B cell (primary cell): ENCODE results near the gene SLC47A2. TPM values are rescaled to one million over a fixed set of nuclear protein-coding genes. Genes with fewer than 3 reads are reported as not detected.

ENCODE experiments used
- ATAC-seq: fragments of 200-7000 bp; cut with Tn5 transposase; one replicate; pipeline ENCODE4 v1.10.0; 2021; ENCODE audit warnings: low read depth, mild to moderate bottlenecking, moderate number of reproducible peaks, moderate library complexity
- CTCF ChIA-PET: fragments of 350-600 bp; sonication (Branson Sonifier 250); formaldehyde crosslinking; loops from one replicate; lab custom pipeline; 2021; ENCODE audit warnings: antibody characterized with exemption, inconsistent platforms; lab: Charles Lee
- POLR2A ChIA-PET: fragments of 350-600 bp; sonication (Branson Sonifier 250); formaldehyde crosslinking; loops from one replicate; lab custom pipeline; 2021; ENCODE audit warnings: antibody characterized with exemption; lab: Charles Lee
- DNase-seq: peaks from one replicate; pipeline ENCODE4 v3.0.0; 2013
- H2AFZ ChIP-seq: 2 replicates; pipeline ENCODE4 v1.6.1; 2012; ENCODE audit warnings: mild to moderate bottlenecking, low read depth, low read length; ENCODE audit not compliant: insufficient read depth, poor library complexity, severe bottlenecking
- H3K27ac ChIP-seq, 2 donors: 1 replicate in 1 of 2; 2 replicates in 1 of 2; pipeline ENCODE4 v1.5.1; 2012 to 2013; ENCODE audit warnings: low read length in 2 of 2, mild to moderate bottlenecking in 2 of 2, moderate library complexity in 1 of 2
- H3K27me3 ChIP-seq, 4 experiments: fragments of 200-600 bp in 1 of 4; sonication (generic) in 1 of 4; replicated peaks in 1 of 4; 1 replicate in 2 of 4; 2 replicates in 2 of 4; pipeline versions ENCODE4 v1.6.1 to v1.7.0; 2013 to 2016; ENCODE audit warnings: low read length in 3 of 4, mild to moderate bottlenecking in 2 of 4, mixed read lengths in 1 of 4, moderate library complexity in 1 of 4; ENCODE audit not compliant: insufficient read depth in 4 of 4, control insufficient read depth in 3 of 4; ENCODE audit errors: control extremely low read depth in 1 of 4
- H3K36me3 ChIP-seq, 2 experiments: replicated peaks in 1 of 2; 1 replicate in 1 of 2; 2 replicates in 1 of 2; pipeline versions ENCODE4 v1.6.1 to v1.7.1; 2013; ENCODE audit warnings: low read length in 1 of 2; ENCODE audit not compliant: insufficient read depth in 2 of 2, control insufficient read depth in 1 of 2; ENCODE audit errors: control extremely low read depth in 1 of 2, extremely low read depth in 1 of 2
- H3K4me1 ChIP-seq, 2 donors: fragments of 200-600 bp in 1 of 2; sonication (generic) in 1 of 2; 1 replicate in 1 of 2; 2 replicates in 1 of 2; pipeline versions ENCODE4 v1.5.1 to v1.6.1; 2013 to 2017; ENCODE audit warnings: low read length in 2 of 2; ENCODE audit not compliant: control insufficient read depth in 2 of 2, insufficient read depth in 2 of 2
- H3K4me2 ChIP-seq: replicated peaks from 2 replicates; pipeline ENCODE3; 2012; ENCODE audit warnings: mild to moderate bottlenecking, low read depth, low read length; ENCODE audit not compliant: poor library complexity, severe bottlenecking
- H3K4me3 ChIP-seq, 5 experiments: fragments of 200-600 bp in 1 of 5; sonication (generic) in 1 of 5; 1 replicate in 3 of 5; 2 replicates in 2 of 5; pipeline versions ENCODE4 v1.5.1 to v1.7.0; 2011 to 2016; ENCODE audit warnings: low read length in 4 of 5, mild to moderate bottlenecking in 4 of 5, low read depth in 2 of 5, control low read depth in 1 of 5, moderate library complexity in 1 of 5; ENCODE audit not compliant: insufficient read depth in 1 of 5; ENCODE audit errors: control extremely low read depth in 1 of 5, extremely low read depth in 1 of 5
- H3K79me2 ChIP-seq: fragments of 200-600 bp; sonication (generic); one replicate; pipeline ENCODE4 v1.6.0; 2016; ENCODE audit warnings: low read length; ENCODE audit not compliant: control insufficient read depth, insufficient read depth
- H3K9ac ChIP-seq: fragments of 200-600 bp; sonication (generic); 2 replicates; pipeline ENCODE4 v1.6.1; 2017; ENCODE audit warnings: mild to moderate bottlenecking, low read length, moderate library complexity
- H3K9me3 ChIP-seq, 3 donors: one replicate each; pipeline versions ENCODE4 v1.6.1 to v1.7.1; 2013; ENCODE audit warnings: low read length in 2 of 3; ENCODE audit not compliant: control insufficient read depth in 2 of 3, insufficient read depth in 1 of 3; ENCODE audit errors: control extremely low read depth in 1 of 3
- H4K20me1 ChIP-seq: 2 replicates; pipeline ENCODE4 v1.6.0; 2012; ENCODE audit warnings: mild to moderate bottlenecking, low read length; ENCODE audit not compliant: insufficient read depth, control insufficient read depth, poor library complexity, severe bottlenecking
- H3K27ac Mint-ChIP-seq: one replicate; pipeline ENCODE4 v1.8.0; 2021; ENCODE audit warnings: mixed read lengths
- H3K27me3 Mint-ChIP-seq: one replicate; pipeline ENCODE4 v1.8.0; 2021; ENCODE audit warnings: mixed read lengths
- H3K4me1 Mint-ChIP-seq: one replicate; pipeline ENCODE4 v1.8.0; 2021; ENCODE audit warnings: mixed read lengths
- H3K4me3 Mint-ChIP-seq: one replicate; pipeline ENCODE4 v1.8.0; 2021; ENCODE audit warnings: mixed read lengths
- H3K9me3 Mint-ChIP-seq: one replicate; pipeline ENCODE4 v1.8.0; 2022; ENCODE audit warnings: mixed read lengths; ENCODE audit not compliant: insufficient read depth
- EZH2 ChIP-seq: IDR thresholded peaks from 2 replicates; pipeline ENCODE4 v1.6.1; 2012; ENCODE audit warnings: borderline replicate concordance, low read depth, mild to moderate bottlenecking, moderate library complexity, low read length; ENCODE audit not compliant: insufficient read depth, poor library complexity, severe bottlenecking
- WGBS: methylation state at CpG from one replicate; pipeline ENCODE4 v1.1.5; 2013; ENCODE audit warnings: missing lambda C conversion rate; ENCODE audit not compliant: insufficient coverage; 5-methylcytosine and 5-hydroxymethylcytosine counted together
- intact Hi-C: fragments of 100-400 bp; cut with micrococcal nuclease; formaldehyde crosslinking; loops from one replicate; pipeline ENCODE4 v1.10.0; 2022
- polyA plus RNA-seq: library from polyadenylated mRNA; depleted of rRNA; stranded (reverse); fragments of >200 nt; gene quantifications from 2 replicates; pipeline ENCODE4 v1.2.3, GENCODE V29; 2012
- total RNA-seq, 2 donors: library from RNA; stranded (reverse); fragments of 120-200 nt in 1 of 2; gene quantifications; 1 replicate in 1 of 2; 2 replicates in 1 of 2; pipeline versions ENCODE4 v1.2.3 to v1.2.4, GENCODE V29; 2013 to 2022
- TF ChIP-seq, protein P1 (sequence below): fragments of 200-600 bp; IDR thresholded peaks from one replicate; pipeline ENCODE4 v1.8.0; 2022; ENCODE audit warnings: antibody characterized with exemption, mild to moderate bottlenecking

Gene SLC47A2
- total and polyA plus RNA-seq, 2 donors (not counting 1 experiment from before 2014, with no cell fraction given), result not detected

DNA sequence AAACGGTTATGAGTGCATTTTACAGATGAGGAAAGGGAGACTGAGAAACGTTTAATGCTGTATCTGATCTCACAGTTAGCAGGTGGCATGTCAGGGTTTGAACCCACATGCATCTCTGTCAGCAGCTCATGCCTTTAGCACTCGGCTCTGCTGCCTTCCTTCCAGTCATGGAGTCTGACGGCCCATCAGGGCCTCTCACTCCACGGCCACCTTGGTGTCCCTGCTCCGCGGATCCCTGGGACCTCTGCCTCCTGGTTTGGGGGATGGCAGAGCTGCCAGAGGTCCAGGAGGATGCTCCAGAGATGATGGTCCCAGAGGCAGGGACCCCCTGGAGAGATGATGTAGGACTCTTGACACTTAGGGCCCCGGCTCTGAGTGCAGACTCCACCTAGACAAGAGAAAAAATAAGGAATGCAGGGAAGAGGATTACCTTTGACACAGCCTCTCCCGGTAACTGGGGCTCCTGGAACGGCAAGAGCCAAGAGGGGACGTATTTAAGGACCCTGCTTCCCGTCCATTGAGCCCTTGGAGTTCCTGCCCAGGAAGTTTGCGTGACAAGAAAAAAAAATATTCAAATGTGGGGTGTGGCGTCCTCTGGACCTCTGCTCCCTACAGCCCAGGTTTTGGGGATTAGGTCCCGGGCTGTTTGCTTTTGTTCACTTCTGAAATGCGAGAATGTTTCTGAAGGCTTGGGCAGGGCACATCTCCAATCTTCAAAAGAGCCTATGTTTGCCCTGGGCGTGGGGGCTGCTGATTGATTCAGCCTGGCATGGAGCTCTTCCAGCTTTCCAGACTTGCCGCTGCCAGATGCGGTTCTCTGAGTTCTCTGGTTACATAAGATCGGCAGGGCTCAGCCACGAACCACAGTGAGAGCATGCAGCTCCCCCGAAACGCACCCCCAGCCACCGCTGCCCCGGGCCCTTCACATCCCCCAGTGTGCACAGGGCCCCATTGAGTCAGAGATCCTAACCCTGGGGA is 31.7 kb upstream of the SLC47A2 start, which contains the start of gene ALDH3A1:
TSS of gene ALDH3A1 (minus strand) at position 470 of the 978 bp plus-strand sequence. CDS start 3,169 bp downstream, outside the sequence.
- TF ChIP-seq, protein P1, sequence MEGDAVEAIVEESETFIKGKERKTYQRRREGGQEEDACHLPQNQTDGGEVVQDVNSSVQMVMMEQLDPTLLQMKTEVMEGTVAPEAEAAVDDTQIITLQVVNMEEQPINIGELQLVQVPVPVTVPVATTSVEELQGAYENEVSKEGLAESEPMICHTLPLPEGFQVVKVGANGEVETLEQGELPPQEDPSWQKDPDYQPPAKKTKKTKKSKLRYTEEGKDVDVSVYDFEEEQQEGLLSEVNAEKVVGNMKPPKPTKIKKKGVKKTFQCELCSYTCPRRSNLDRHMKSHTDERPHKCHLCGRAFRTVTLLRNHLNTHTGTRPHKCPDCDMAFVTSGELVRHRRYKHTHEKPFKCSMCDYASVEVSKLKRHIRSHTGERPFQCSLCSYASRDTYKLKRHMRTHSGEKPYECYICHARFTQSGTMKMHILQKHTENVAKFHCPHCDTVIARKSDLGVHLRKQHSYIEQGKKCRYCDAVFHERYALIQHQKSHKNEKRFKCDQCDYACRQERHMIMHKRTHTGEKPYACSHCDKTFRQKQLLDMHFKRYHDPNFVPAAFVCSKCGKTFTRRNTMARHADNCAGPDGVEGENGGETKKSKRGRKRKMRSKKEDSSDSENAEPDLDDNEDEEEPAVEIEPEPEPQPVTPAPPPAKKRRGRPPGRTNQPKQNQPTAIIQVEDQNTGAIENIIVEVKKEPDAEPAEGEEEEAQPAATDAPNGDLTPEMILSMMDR, result no peak
- no peak for TF ChIP-seq EZH2
- H3K36me3 ChIP-seq, result no peaks in the 10 kb centered on the region
- Mint-ChIP-seq H3K9me3 (no peaks in the 10 kb centered on the region), H3K4me3 (no peak within 1 kb of the TSS), H3K27ac (no peak within 1 kb of the TSS), H3K27me3 (peaks cover 10% of the 10 kb centered on the region), H3K4me1 (peaks cover 12% of the 10 kb centered on the region)
- no peak within 1 kb of the TSS for H3K4me2 ChIP-seq
- peaks cover 0 to 12% (median 2%) of the 10 kb centered on the region in 4 experiments for H3K27me3 ChIP-seq
- H3K4me1 ChIP-seq, result peaks cover 6 to 12% of the 10 kb centered on the region in 2 donors
- no peaks in the 10 kb centered on the region for H3K79me2 ChIP-seq
- H2AFZ ChIP-seq, result no peak within 1 kb of the TSS
- intact Hi-C loops, result no loop called here
- ATAC-seq (no peak), DNase-seq (no peak)
- no peak within 1 kb of the TSS for H3K4me3 ChIP-seq
- CTCF ChIA-PET, result interaction anchor here (1.8 kb wide), 1 partner anchor 13 kb away, joined by 4 read pairs; no protein-coding TSS in a partner anchor
- H4K20me1 ChIP-seq, result no peaks in the 10 kb centered on the region
- H3K9ac ChIP-seq, result no peak within 1 kb of the TSS
- POLR2A ChIA-PET, result no interaction called here
- H3K27ac ChIP-seq, result no peak within 1 kb of the TSS
- WGBS, result 90% methylated on average over 23 of the region's 25 CpGs
- peaks cover 0 to 5% (median 0%) of the 10 kb centered on the region in 3 donors for H3K9me3 ChIP-seq
